Fibroblast of upper back skin (primary cell): ENCODE results near the gene KRTAP4-16.
"Not testable (repeated sequence)": the region's sequence is repeated elsewhere in the genome, so short reads cannot be mapped to it uniquely, and the experiment has no call there.

Experiments used
- DNase-seq: peaks from one replicate; pipeline ENCODE4 v3.0.0-alpha.2; 2013

The KRTAP4-16 gene

DNA sequence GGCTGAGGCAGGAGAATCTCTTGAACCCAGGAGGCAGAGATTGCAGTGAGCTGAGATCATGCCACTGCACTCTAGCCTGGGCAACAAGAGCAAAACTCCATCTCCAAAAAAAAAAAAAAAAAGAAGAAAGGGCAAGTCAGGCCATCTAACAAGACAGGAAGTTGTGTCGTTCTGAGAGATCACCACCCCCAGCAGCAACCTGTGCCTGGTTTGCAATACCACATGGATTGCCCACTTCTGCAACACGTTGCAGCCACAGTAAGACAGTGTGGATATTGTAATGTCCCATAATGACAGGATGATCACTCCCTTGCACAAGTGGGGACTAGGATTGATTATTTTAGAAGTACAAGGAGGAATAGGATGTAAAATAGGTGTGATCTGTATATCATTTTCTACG lies 33.0 kb downstream of the KRTAP4-16 start:
- DNase-seq: no peak

DNA sequence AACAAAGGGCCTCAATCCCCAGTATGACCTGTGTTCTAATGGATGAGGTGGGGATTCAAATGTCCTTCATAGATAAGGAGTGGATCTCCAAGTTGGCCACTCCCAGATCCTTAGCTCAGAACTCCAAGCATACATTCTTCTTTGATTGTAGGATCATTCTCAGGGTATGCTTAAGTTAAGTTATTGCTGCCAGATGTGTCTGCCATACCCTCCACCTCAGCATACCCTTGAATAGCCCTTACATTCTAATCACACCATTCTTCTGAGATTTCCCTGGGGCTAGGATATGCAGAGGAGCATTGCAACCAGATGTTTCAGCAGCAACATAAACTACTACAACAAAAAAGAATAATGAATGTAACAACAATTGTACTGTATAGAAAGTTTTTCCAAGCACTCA lies 34.7 kb downstream of the KRTAP4-16 start:
- peak; percentile 81 for DNase-seq

DNA sequence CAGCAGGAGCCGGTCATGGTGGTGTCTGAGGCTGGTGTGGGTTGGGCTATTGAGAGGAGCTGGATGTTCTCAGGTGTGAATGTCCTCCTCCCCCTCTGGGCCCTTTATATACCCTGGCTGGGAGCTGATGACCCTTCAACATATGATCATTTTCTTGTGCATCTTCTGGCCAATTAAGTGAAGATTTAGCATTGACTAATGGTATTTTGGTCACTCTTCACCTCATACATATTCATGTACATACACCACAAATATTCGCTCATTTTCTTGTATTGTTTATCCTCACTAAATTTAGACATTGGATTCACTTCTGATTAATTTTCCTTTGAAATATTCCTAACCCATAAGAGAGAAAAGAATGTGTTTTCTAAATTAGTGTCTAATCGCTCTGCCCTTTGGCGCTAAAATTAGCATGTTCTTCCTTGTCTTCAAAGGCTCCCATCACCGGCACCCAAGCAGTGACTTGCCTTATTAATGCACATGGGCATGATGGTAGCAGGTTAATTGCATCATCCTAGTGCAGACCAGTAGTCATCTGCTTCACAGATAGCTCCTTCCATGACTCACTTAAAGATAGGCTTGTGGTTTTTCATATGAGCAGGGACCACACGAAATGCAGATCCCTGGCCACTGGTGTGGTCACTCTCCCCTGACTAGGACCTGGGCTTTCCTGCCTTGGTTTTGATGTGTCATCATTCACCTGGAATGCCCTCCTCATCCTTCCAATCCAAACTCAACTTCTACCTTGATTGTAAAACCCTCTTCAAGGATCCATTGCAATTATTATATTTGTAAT lies 36.0 kb downstream of the KRTAP4-16 start, which contains the start of gene KRTAP2-4:
Gene KRTAP2-4 (minus strand): TSS at position 51 of the 796 bp plus-strand sequence. CDS start 34 bp downstream, at position 17.
- peak; percentile 92 for DNase-seq

DNA sequence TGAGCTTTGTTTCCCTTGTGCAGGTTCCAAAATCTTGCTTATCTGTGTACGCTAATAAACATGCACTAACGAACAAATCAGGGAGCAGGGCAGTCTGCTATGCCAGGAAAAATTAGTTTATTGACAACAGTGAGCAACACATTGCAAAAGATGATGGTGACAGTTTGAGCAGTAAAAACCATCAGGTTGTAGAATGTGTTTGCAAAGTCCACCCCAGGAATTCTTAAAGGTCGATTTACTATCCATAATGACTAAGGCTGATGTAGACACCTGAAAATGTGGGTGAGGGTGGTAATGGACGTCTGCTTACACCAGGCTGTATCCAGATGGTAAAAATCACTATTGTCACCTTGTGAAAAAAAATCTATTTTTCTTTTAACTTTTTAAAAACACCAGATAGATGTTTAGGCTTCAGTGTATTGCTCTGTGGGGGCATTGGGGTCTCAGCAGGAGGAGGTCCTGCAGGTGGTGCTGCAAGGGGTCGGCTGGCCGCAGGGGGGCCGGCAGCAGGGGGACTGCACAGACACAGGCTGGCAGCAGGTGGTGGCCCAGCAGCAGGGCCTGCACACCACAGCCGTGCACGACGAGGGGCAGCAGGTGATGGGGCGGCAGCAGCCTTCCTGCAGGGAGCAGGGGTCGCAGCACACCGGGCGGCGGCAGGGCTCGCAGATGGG lies 36.9 kb downstream of the KRTAP4-16 start:
- DNase-seq: not testable (repeated sequence)

DNA sequence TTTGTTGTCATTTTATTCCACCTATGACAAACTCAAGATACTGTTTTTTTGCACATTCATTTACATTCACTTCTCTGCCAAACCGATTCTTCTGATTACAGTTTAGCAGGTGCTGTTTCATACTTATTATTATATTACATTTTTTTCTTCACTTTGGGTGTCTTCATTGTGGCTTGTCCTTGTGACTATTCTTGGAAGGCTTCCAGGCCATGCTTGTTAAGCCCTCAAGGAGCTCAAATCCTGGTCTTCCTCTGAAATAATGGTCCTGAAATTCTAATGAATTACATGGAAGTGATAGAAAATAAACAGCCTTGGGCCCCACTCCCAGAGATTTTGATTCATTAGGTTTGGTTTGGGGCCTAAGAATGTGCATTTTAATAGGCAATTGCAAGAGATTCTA lies 37.7 kb downstream of the KRTAP4-16 start:
- no peak for DNase-seq

DNA sequence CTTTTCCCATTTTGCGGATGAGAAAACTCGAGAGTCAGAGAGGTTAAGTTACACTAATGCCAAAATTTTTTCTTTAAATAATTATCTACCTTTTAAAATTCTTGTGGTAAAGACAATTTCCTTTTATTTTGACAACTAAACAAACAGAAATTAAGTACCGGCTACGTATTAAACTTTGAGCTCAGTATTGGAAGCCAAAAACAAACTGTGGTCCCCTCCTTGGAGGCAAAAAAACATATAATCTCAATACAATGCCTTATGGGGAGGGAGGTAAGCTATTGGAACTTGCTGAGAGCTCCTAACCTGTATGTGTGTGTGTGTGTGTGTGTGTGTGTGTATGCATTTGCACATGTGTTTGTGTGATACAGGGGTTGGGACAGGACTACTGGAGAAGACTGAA lies 38.6 kb downstream of the KRTAP4-16 start:
- DNase-seq: no peak

DNA sequence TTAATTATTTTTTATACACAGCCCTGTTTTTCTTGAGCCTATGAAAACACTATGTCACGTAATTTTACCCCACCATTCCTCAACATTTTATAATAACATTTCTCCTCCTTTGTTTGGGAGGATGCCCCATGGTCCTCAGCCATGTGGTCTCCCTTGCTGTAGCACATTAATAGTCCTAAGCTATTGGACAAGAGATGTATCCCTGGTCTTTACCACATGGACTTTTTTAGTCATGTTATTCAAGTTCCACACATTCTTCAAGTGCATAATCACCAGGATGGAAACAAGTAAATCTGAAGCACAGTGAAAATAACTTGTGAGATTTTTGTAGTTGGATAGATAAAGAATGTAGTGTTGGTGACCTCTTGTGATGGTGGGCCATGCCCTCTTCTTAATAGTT lies 40.0 kb downstream of the KRTAP4-16 start:
- peak; percentile 98 for DNase-seq

DNA sequence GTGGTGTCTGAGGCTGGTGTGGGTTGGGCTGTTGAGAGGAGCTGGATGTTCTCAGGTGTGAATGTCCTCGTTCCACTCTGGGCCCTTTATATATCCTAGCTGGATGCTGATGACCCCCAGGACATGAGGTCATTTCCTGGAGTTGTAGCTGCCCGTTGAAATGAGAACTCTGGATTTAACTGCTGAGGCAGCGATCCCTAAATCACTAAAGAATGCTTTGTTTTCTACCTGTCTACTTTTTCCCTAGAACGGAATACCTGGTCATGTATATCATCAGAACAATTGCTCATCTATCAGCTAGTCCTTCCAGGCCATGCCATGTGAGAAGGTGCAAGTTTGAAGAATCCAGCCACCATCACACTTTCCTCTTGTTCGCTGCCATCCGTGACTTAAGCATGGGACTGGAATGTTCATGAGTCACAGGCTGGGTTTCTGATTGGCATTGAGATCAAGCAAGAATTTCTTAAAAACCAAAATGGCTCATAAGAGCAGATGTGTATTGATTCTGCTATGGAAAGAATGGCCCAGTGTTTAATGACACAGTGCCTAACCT lies 41.9 kb downstream of the KRTAP4-16 start, which contains the start of gene KRTAP2-3:
Gene KRTAP2-3 (minus strand): TSS at position 63 of the 553 bp plus-strand sequence. CDS start 64 bp downstream, outside the sequence.
- DNase-seq: peak; percentile 97

DNA sequence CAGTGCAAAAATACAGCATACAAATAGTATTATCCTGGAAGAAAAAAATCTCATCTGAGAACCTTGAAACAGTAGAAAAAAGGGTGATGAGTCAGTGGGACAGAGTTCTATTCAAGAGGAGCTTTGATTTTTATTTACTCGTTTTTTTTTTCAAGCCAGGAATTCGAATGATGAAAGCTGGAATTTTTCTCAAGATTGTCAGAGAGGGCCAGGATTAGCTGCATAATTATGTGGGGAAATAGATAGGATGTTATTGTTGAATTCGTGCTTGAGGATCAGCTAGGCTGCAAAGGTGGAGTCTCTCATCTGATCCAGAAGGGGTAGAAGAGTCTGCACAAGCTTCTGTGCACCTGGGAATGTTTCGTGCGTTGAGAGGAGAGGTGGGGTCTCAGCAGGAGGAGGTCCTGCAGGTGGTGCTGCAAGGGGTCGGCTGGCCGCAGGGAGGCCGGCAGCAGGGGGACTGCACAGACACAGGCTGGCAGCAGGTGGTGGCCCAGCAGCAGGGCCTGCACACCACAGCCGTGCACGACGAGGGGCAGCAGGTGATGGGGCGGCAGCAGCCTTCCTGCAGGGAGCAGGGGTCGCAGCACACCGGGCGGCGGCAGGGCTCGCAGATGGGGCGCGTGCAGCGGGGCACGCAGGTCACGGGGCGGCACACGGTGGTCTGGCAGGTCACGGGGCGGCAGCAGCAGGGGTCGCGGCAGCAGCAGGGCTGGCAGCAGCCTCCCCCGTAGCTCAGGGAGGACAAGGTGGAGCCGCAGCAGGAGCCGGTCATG lies 42.5 kb downstream of the KRTAP4-16 start:
- peak; percentile 93 for DNase-seq

DNA sequence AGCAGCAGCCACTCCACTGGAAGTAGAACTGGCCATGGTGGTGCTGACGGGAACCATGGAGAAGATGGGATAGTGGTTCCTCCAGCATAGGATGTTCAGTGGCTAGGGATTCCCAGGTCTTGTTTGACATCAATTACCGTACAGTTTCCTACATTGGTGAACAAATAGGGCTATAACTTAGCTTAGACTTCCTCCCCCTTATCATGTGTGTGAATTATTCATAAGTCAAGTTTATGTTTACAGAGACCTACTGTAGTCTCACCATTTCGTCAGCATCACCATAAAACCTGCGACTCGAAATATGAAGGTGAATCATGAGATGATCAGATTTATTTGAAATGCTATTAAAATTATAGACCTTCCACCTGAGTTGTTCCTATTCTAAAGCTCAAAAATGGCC lies 43.3 kb downstream of the KRTAP4-16 start:
- no peak for DNase-seq

DNA sequence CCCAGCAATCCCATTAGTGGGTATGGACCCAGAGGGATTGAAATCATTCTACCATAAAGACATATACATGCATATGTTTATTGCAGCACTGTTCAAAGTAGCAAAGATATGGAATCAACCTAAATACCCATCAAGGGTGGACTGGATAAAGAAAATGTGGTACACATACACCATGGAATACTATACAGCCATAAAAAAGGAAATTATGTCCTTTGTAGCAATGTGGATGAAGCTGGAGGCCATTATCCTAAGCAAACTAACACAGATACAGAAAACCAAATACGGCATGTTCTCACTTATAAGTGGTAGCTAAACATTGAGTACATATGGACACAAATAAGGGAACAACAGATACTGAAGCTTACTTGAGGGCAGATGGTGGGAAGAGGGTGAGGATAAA lies 44.5 kb downstream of the KRTAP4-16 start:
- DNase-seq: no peak

DNA sequence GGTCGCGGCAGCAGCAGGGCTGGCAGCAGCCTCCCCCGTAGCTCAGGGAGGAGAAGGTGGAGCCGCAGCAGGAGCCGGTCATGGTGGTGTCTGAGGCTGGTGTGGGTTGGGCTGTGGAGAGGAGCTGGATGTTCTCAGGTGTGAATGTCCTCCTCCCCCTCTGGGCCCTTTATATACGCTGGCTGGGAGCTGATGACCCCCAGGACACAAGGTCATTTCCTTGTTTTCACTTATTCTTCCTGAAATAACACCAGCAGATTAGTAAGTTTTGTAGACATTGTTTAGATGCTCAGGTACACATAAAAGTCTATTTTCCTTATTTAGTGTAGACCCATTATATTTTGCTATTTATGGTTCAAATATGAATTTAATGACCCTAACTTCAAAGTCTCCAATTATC lies 46.9 kb downstream of the KRTAP4-16 start, which contains the start of gene KRTAP2-2:
Gene KRTAP2-2 (minus strand): TSS at position 101 of the 400 bp plus-strand sequence. CDS start 19 bp downstream, at position 82.
- not testable (repeated sequence) for DNase-seq

DNA sequence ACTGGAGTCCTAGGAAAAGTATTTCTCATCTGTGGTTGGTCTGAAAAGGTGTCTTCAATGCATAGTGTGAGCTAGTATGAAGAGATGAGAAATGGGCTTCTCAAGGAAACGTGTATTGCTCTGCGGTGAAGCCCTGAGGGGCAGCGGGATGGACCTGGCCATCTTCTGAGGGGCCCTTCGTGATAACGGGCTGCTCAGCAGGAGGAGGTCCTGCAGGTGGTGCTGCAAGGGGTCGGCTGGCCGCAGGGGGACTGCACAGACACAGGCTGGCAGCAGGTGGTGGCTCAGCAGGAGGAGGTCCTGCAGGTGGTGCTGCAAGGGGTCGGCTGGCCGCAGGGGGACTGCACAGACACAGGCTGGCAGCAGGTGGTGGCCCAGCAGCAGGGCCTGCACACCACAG lies 47.5 kb downstream of the KRTAP4-16 start:
- not testable (repeated sequence) for DNase-seq

DNA sequence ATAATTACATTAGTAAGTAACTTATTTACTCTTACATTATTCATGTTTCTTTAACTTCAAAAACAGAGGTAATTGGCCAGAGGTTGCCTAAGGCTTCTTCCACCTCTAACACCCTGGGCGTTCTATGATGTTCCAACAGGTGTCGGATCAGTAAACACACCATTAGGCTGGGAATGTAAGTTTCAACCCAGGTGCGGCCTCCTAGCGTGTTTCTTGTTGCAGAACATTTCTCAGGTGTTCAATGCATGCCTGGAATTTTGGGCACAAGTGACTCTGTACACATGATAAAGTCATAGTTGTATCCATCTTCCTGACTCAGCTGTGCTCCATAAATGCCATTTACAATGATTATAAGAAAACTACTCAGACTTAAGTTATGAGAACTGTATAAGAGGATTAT lies 48.0 kb downstream of the KRTAP4-16 start:
- no peak for DNase-seq

DNA sequence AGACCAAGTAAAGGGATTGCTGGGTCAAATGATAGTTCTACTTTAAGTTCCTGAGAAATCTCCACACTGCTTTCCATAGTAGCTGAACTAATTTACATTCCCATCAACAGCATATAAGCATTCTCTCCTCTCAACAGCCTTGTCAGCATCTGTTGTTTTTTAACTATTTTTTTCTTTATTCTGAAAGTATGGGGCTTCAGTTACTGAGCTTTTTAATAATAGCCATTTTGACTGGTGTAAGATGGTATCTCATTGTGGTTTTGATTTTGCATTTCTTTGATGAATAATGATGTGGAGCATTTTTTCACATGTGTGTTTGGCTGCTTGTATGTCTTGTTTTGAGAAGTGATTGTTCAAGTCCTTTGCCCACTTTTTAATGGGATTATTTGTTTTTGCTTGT lies 49.4 kb downstream of the KRTAP4-16 start:
- DNase-seq: peak; percentile 54
